ENCODE measurements around the gene ADNP2.

The ADNP2 gene

DNA sequence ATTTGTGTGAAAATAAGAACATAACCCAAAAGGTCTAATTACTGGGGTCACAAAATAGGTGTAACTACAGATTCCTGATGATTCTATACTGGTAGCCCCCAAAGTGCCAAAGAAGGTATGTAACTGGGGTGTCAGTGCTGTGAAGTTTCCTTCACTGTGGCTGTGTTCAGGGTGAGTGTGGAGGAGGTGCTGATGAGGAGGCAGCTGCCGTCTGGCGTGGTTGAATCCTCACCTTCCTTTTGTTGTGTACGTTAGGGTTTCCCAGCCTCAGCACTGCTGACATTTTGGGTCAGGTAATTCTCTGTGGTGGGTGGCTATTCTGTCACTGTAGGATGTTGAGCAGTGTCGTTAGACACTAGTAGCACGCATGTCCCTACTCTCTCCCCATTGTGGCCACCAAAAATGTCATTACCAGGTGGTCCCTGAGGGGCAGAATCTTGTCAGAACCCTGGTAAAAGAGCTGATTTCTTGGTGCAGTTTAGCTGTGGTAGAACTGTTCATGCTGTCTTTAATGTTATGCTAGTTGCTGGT, 31.5 kb downstream of the ADNP2 start:
- H3K4me3 ChIP-seq (ENCODE audit: low read length) = no peak overlapping the region
- TF ChIP-seq, protein P1, sequence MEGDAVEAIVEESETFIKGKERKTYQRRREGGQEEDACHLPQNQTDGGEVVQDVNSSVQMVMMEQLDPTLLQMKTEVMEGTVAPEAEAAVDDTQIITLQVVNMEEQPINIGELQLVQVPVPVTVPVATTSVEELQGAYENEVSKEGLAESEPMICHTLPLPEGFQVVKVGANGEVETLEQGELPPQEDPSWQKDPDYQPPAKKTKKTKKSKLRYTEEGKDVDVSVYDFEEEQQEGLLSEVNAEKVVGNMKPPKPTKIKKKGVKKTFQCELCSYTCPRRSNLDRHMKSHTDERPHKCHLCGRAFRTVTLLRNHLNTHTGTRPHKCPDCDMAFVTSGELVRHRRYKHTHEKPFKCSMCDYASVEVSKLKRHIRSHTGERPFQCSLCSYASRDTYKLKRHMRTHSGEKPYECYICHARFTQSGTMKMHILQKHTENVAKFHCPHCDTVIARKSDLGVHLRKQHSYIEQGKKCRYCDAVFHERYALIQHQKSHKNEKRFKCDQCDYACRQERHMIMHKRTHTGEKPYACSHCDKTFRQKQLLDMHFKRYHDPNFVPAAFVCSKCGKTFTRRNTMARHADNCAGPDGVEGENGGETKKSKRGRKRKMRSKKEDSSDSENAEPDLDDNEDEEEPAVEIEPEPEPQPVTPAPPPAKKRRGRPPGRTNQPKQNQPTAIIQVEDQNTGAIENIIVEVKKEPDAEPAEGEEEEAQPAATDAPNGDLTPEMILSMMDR (IDR thresholded peaks at IDR 0.05; ENCODE audit: insufficient read depth, low read depth, low read length, missing control alignments) = no peak
- no peak for DNase-seq (ENCODE audit: low read depth)

DNA sequence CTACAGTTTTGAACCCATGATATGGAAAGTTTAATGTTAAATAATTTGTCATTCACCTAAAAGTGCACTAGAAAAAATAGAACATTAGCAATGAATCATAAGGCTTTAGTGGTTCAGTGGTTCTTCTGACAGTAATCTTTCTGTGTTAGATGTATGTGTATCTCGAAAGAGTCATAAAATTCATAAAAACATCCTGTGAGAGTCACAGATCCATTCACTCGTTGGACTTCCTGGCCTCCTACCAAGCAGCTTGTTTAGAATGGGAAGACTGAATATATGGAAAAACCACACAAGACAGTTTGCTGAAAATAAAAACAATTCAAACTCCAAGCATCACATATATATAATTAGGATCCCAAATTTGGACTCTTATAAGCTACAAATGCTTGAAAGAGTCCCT, 34.8 kb downstream of the ADNP2 start:
- no peak for DNase-seq (ENCODE audit: low read depth)
- TF ChIP-seq, protein P1 (IDR thresholded peaks at IDR 0.05; ENCODE audit: insufficient read depth, low read depth, low read length, missing control alignments) = no peak
- H3K4me3 ChIP-seq (ENCODE audit: low read length) = no peak overlapping the region

DNA sequence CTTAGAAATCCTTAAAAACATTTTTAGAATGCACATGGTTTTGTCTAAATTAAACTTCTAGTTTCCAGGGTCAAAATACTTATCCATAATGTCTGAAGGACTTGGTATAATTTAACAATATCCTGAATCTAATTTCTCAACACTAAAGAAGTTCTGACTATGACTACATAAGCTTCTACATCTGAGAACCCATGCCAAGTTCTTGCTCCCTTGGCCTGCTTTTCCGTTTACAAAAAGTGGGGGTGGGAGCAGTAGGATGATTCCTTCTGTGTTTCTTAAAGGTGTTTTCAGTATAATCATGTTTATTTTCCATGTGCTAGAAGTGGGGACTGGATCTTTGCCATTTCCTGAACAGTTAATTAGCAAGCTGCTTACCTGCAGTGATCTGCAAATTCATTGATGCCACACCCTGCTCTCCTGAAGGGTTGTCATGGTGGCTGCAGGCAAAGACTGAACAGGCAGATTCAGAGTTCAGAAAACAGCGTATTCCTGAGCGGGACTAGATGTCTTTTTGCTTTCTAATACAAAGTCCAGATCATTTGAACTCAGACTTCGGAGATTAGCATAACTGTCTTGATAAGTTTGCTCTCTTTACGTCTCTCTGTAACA, 36.2 kb downstream of the ADNP2 start:
- H3K4me3 ChIP-seq (ENCODE audit: low read length) = no peak overlapping the region
- DNase-seq (ENCODE audit: low read depth) = peak; percentile 42
- TF ChIP-seq, protein P1 (IDR thresholded peaks at IDR 0.05; ENCODE audit: insufficient read depth, low read depth, low read length, missing control alignments) = no peak

DNA sequence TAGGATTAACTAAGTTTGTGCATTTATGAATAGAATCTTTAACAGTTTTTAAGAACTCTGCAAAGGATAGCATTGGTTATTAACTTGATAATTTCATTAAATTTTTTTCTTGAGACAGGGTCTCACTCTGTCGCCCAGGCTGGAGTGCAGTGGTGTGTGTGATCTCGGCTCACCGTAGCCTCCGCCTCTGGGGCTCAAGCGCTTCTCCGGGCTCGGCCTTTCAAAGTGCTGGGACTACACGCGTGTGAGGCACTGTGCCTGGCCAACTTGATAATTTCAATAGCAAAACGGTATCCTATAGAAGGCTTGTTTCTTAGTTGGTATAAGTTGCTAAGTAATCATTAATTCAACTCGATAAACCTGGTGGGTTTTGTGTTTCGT, 38.0 kb downstream of the ADNP2 start:
- peak; percentile 20 for DNase-seq (ENCODE audit: low read depth)
- TF ChIP-seq, protein P1 (IDR thresholded peaks at IDR 0.05; ENCODE audit: insufficient read depth, low read depth, low read length, missing control alignments) = no peak
- peak overlapping the region; percentile 57 for H3K4me3 ChIP-seq (ENCODE audit: low read length)

DNA sequence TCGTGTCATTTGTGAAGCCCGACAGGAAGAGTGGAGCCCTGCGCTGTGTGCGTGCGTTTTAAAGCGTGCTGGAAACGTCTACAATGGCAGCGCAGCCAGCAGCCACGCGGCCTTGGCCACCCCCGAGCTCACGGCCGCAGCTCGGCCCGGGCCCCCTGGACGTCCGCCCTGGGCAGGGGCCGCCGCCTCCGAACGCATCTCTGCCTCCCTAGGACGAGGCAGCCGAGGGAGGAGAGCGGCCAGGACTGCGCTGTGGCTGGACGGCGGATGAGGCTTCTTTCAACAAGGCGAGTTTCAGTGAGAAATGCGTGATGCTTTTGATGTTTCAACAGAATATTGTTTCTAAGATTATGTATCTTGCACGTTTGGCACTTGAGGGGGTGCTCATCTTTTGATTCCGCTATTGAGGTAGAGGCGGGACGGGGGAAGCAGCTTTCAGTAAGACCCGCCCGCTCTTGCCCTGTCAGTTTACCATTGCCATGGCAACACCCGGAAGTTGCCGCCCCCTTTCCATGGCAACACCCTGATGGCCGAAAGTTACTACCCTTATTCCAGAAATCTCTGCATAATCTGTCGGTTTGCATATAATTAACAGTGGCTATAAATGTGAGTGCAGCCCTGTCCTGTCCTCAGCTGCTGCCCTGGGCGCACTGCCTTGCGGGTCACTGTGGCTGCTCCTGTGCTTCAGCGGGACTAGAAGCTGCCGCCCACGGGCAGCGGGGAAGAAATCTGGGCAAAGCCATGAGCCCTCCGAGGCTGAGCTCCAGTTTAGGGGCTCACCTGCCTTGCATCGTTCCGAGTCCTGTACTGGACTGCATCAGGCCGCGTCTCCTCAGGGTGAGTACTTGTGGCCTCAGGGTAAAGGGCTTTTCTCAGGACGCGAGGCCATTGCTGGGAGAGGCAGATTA, 38.6 kb downstream of the ADNP2 start:
- DNase-seq (ENCODE audit: low read depth) = peak; percentile 79
- H3K4me3 ChIP-seq (ENCODE audit: low read length) = peak overlapping the region; percentile 57
- TF ChIP-seq, protein P1 (IDR thresholded peaks at IDR 0.05; ENCODE audit: insufficient read depth, low read depth, low read length, missing control alignments) = no peak

DNA sequence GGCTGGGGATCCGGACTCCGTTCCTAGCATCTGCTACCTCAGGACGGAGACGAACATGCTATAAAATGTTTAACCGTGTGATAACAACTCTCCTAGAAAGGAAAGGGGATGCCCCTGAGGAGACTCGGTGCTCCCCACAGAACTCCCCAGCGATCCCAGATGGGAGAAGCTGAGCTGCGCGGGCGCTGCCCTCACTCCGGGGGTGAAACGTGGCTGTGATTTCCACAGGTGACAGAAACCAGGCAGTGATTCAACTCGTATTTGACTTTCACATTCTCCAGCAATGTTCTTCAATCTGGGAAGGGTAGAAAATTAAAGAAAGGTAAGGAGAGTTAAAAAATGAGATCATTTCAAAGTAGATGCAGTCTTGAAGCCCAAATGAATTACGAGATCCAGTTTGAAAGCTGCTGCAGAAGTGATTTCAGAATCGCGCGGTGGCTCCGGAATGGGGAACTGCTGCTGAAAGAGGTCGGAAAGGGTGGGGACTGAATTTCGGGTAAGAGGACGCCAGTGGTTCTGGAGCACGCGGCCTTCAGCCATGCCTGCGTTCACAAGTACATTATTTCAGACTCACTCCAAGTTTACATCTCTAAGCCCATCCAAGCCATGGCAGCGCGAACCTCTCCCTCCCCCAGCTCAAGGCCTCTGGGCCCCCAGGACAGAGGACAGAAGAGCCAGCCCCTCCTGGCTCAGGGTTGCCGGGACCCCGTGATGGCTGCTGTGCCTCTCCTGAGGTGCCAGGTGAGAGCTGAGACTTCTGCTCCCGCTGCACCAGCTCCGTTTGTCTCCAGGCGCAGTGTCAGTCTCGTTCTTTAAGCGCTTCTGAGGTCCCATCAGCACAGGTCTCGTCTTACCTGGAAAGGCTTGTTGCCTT, 39.5 kb downstream of the ADNP2 start:
- TF ChIP-seq, protein P1 (IDR thresholded peaks at IDR 0.05; ENCODE audit: insufficient read depth, low read depth, low read length, missing control alignments) = no peak
- H3K4me3 ChIP-seq (ENCODE audit: low read length) = peak overlapping the region; percentile 57
- no peak for DNase-seq (ENCODE audit: low read depth)
